ENCODE results near the gene MTMR2. TPM values are rescaled to one million over a fixed set of nuclear protein-coding genes. Genes with fewer than 3 reads are reported as not detected.

MTMR2 gene
- total and polyA plus RNA-seq, 9 of the 15 experiments (the other 6 are each of a cell fraction or from before 2014, with no cell fraction given) = 12.6 to 35.8 (median 25.2) TPM

DNA sequence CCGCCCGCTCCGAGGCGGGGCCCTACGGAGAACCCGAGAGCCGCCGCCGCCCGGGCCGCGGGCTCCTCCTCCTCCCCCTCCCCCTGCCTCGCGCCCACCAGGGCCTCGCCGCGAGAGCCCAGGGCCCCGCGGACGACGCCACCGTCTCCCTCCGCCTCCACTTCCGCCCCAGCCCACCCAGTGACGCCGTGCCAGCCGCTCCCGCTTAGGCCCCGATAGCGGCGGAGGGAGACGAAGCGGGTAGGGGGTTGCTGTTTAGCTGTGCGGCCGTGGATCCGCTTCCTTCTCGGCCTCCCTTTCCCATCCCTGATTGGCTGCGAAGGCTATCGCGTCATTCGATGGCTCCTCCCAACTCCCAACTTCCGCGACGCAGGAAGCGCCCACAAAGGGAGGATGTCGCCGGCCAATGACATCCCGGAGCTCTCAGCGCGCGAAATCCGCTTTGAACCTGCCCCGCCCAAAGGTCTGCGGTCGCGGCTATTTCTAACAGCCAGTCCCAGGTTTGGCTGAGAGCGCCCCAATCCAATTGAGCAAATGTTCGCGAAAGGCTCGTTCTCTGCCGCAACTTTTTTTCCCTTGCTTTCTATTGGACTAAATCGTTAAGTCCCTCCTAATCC lies 134.3 kb downstream of the MTMR2 start, which contains the start of gene FAM76B (continued):
- TF ChIP-seq, protein P1, sequence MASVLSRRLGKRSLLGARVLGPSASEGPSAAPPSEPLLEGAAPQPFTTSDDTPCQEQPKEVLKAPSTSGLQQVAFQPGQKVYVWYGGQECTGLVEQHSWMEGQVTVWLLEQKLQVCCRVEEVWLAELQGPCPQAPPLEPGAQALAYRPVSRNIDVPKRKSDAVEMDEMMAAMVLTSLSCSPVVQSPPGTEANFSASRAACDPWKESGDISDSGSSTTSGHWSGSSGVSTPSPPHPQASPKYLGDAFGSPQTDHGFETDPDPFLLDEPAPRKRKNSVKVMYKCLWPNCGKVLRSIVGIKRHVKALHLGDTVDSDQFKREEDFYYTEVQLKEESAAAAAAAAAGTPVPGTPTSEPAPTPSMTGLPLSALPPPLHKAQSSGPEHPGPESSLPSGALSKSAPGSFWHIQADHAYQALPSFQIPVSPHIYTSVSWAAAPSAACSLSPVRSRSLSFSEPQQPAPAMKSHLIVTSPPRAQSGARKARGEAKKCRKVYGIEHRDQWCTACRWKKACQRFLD (CRISPR knock-in tag; IDR thresholded peaks at IDR 0.05) = 0 out of 2 replicates have a peak, but pooled peaks have one; percentile 69
- TF ChIP-seq NCOA4 (IDR thresholded peaks at IDR 0.05; ENCODE audit: partially characterized antibody) (no peak), ZMIZ1 (IDR thresholded peaks at IDR 0.05; ENCODE audit: low read depth in 2 of 2, low read length in 2 of 2) (no peak), ZC3H4 (CRISPR knock-in tag; IDR thresholded peaks at IDR 0.05; ENCODE audit: borderline replicate concordance) (no peak), EP400 (IDR thresholded peaks at IDR 0.05) (peak; percentile 91), PML (IDR thresholded peaks at IDR 0.05; ENCODE audit: low read length) (no peak; the same call in 1 of the 2 replicates), SMARCE1 (IDR thresholded peaks at IDR 0.05) (no peak), ETV6 (IDR thresholded peaks at IDR 0.05; ENCODE audit: borderline replicate concordance in 1 of 2, low read depth in 2 of 2, low read length in 1 of 2) (no peak), ETV6 (CRISPR knock-in tag; IDR thresholded peaks at IDR 0.05; ENCODE audit: borderline replicate concordance) (no peak; the same call in 1 of the 2 replicates), TEAD2 (tag; IDR thresholded peaks at IDR 0.05) (no peak), AFF1 (IDR thresholded peaks at IDR 0.05; ENCODE audit: low read depth in 1 of 2, partially characterized antibody in 2 of 2) (no peak), ZNF282 (CRISPR knock-in tag; IDR thresholded peaks at IDR 0.05) (no peak), TAL1 (IDR thresholded peaks at IDR 0.05) (no peak), COPS2 (conservative IDR thresholded peaks at IDR 0.05) (no peak)
- TF ChIP-seq, protein P2, sequence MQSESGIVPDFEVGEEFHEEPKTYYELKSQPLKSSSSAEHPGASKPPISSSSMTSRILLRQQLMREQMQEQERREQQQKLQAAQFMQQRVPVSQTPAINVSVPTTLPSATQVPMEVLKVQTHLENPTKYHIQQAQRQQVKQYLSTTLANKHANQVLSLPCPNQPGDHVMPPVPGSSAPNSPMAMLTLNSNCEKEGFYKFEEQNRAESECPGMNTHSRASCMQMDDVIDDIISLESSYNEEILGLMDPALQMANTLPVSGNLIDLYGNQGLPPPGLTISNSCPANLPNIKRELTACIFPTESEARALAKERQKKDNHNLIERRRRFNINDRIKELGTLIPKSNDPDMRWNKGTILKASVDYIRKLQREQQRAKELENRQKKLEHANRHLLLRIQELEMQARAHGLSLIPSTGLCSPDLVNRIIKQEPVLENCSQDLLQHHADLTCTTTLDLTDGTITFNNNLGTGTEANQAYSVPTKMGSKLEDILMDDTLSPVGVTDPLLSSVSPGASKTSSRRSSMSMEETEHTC (IDR thresholded peaks at IDR 0.05) = no peak
- TF ChIP-seq, protein P3, sequence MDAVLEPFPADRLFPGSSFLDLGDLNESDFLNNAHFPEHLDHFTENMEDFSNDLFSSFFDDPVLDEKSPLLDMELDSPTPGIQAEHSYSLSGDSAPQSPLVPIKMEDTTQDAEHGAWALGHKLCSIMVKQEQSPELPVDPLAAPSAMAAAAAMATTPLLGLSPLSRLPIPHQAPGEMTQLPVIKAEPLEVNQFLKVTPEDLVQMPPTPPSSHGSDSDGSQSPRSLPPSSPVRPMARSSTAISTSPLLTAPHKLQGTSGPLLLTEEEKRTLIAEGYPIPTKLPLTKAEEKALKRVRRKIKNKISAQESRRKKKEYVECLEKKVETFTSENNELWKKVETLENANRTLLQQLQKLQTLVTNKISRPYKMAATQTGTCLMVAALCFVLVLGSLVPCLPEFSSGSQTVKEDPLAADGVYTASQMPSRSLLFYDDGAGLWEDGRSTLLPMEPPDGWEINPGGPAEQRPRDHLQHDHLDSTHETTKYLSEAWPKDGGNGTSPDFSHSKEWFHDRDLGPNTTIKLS (IDR thresholded peaks at IDR 0.05; ENCODE audit: borderline replicate concordance, low read depth) = no peak; the same call in 1 of the 2 replicates
